K562 (cell line): Measurements from ENCODE around the gene PCDHGC4. TPM values are rescaled to one million over a fixed set of nuclear protein-coding genes. Genes with fewer than 3 reads are reported as not detected.

ENCODE experiments used
- ATAC-seq: fragments of 200-7000 bp; cut with Tn5 transposase; 3 replicates; pipeline ENCODE4 v1.9.1; 2020; ENCODE audit warnings: moderate library complexity
- BruUV-seq: library from RNA; stranded (reverse); fragments of 400-500 nt; replicated peaks from 2 replicates; lab custom pipeline; 2021; lab: Mats Ljungman, UMichigan
- CTCF ChIA-PET: fragments of 300-600 bp; formaldehyde crosslinking; extraction: SDS; loops from one replicate; lab custom pipeline; 2021; ENCODE audit warnings: low intra/inter-chr PET ratio; lab: Yijun Ruan, JAX
- POLR2A ChIA-PET: fragments of 300-600, 350-650 bp; sonication (Branson Sonifier 250); formaldehyde crosslinking; extraction: SDS; loops from one replicate; lab custom pipeline; 2021; ENCODE audit warnings: antibody characterized with exemption, inconsistent platforms; lab: Yijun Ruan, JAX
- DNase-seq, 4 experiments: peaks; one replicate each; pipeline versions ENCODE4 v3.0.0 to v3.0.0-alpha.2; 2011 to 2018; ENCODE audit warnings: low spot score in 3 of 4, mixed read lengths in 3 of 4; ENCODE audit errors: extremely low read depth in 1 of 4
- FAIRE-seq: peaks from 2 replicates; lab custom pipeline; 2011; peaks lifted over from hg19 to GRCh38; lab: Jason Lieb, UNC
- H2AFZ ChIP-seq: 2 replicates; pipeline ENCODE4 v1.6.0; 2011; ENCODE audit warnings: low read depth, low read length, control low read depth, inconsistent platforms
- H3K27ac ChIP-seq: fragments of 200-600 bp; 3 replicates; pipeline ENCODE4 v1.8.0; 2011; ENCODE audit warnings: low read depth, mild to moderate bottlenecking, control low read depth, inconsistent platforms, low read length, moderate library complexity, mixed read lengths; ENCODE audit errors: extremely low read depth
- H3K27me3 ChIP-seq, 2 experiments: fragments of 300-600 bp in 1 of 2; 2 replicates in 1 of 2; 3 replicates in 1 of 2; pipeline versions ENCODE4 v1.6.0 to v1.8.0; 2011; ENCODE audit warnings: inconsistent platforms in 2 of 2, low read length in 2 of 2, mild to moderate bottlenecking in 1 of 2, mixed read lengths in 1 of 2, moderate library complexity in 1 of 2; ENCODE audit not compliant: control insufficient read depth in 2 of 2, insufficient read depth in 2 of 2
- H3K36me3 ChIP-seq: fragments of 300-600 bp; 3 replicates; pipeline ENCODE4 v1.8.0; 2011; ENCODE audit warnings: mild to moderate bottlenecking, low read length, inconsistent platforms; ENCODE audit not compliant: control insufficient read depth, insufficient read depth
- H3K4me1 ChIP-seq, 2 experiments: fragments of 200-600 bp in 1 of 2; replicated peaks in 1 of 2; 2 replicates in 1 of 2; 3 replicates in 1 of 2; pipeline versions ENCODE4 v1.5.1 to v1.8.0; 2011; ENCODE audit warnings: inconsistent platforms in 2 of 2, low read length in 2 of 2, mild to moderate bottlenecking in 1 of 2, mixed read lengths in 1 of 2, moderate library complexity in 1 of 2; ENCODE audit not compliant: control insufficient read depth in 2 of 2, insufficient read depth in 2 of 2
- H3K4me2 ChIP-seq: 2 replicates; pipeline ENCODE4 v1.6.1; 2011; ENCODE audit warnings: low read length, control low read depth, inconsistent platforms, mixed read lengths; ENCODE audit not compliant: insufficient read depth
- H3K4me3 ChIP-seq: fragments of 200-600 bp; sonication (generic), shearing (Covaris generic); 2 replicates; pipeline ENCODE4 v1.5.1; 2016; ENCODE audit warnings: control low read depth, inconsistent platforms
- H3K79me2 ChIP-seq: fragments of 200-600 bp; 3 replicates; pipeline ENCODE4 v1.8.0; 2011; ENCODE audit warnings: low read length, inconsistent platforms; ENCODE audit not compliant: control insufficient read depth, insufficient read depth
- H3K9ac ChIP-seq, 2 experiments: 2 replicates each; pipeline versions ENCODE4 v1.6.0 to v1.6.1; 2011; ENCODE audit warnings: low read depth in 2 of 2, low read length in 2 of 2, control low read depth in 1 of 2, inconsistent platforms in 1 of 2, mild to moderate bottlenecking in 1 of 2, mixed read lengths in 1 of 2; ENCODE audit not compliant: insufficient read depth in 1 of 2
- H3K9me1 ChIP-seq: one replicate; pipeline ENCODE4 v1.6.0; 2011; ENCODE audit warnings: inconsistent platforms, mild to moderate bottlenecking, low read length, moderate library complexity; ENCODE audit not compliant: control insufficient read depth, insufficient read depth
- H3K9me3 ChIP-seq: replicated peaks from 2 replicates; pipeline ENCODE4 v1.5.1; 2011; ENCODE audit warnings: low read depth, low read length, inconsistent platforms; ENCODE audit not compliant: control insufficient read depth, insufficient read depth
- H4K20me1 ChIP-seq: replicated peaks from 2 replicates; pipeline ENCODE4 v1.6.1; 2011; ENCODE audit warnings: low read length, inconsistent platforms, mixed read lengths; ENCODE audit not compliant: control insufficient read depth, insufficient read depth
- NCOR1 ChIP-seq: fragments of 450-650 bp; IDR thresholded peaks from 2 replicates; pipeline ENCODE4 v1.6.1; 2016; ENCODE audit warnings: mild to moderate bottlenecking, moderate library complexity
- WHSC1 ChIP-seq: IDR thresholded peaks from one replicate; pipeline ENCODE4 v1.6.1; 2012; ENCODE audit warnings: low read length, control low read depth, inconsistent platforms
- WGBS: fragments of 100-300 bp; shearing (Covaris generic); methylation state at CpG from one replicate; pipeline ENCODE4 v1.1.6; 2016; ENCODE audit warnings: low coverage, mixed read lengths; ENCODE audit not compliant: insufficient coverage; ENCODE audit errors: missing lambda C conversion rate; 5-methylcytosine and 5-hydroxymethylcytosine counted together
- in situ Hi-C: fragments of 300-500 bp; cut with MboI; formaldehyde crosslinking; loops from 4 replicates; pipeline ENCODE4 v1.15.0; 2018; ENCODE audit warnings: inconsistent platforms, mixed read lengths
- intact Hi-C: fragments of 100-400 bp; cut with micrococcal nuclease; formaldehyde crosslinking; loops from 2 replicates; pipeline ENCODE4 v1.14.2; 2022
- polyA plus RNA-seq, 8 experiments: library from polyadenylated mRNA; depleted of rRNA in 4 of 8; stranded (reverse) in 5 of 8; unstranded in 3 of 8; fragments of >200 nt; fragmentation: Nextera tagmentation in 2 of 8; fragmentation: Illumina TruSeq in 1 of 8; extraction: Ambion mirVana in 2 of 8; extraction: Trizol in 1 of 8; gene quantifications; 2 replicates each; pipeline versions ENCODE4 v1.2.1 to v1.2.3, GENCODE V29; 2011 to 2014; ENCODE audit warnings: inconsistent platforms in 1 of 8, missing spikeins in 1 of 8
- total RNA-seq, 7 experiments: library from RNA; depleted of rRNA in 6 of 7; stranded (reverse); fragments of >200 nt in 6 of 7; fragmentation: Illumina TruSeq in 2 of 7; extraction: Trizol in 2 of 7; gene quantifications; 2 replicates each; pipeline versions ENCODE4 v1.2.1 to v1.2.3, GENCODE V29; 2011 to 2021; ENCODE audit warnings: low replicate concordance in 1 of 7
- TF ChIP-seq, protein P1 (sequence below): sonication (generic); formaldehyde crosslinking; IDR thresholded peaks from 2 replicates; pipeline ENCODE4 v1.8.1; 2023; ENCODE audit warnings: missing genetic modification reagents, mild to moderate bottlenecking, borderline replicate concordance
- TF ChIP-seq, protein P2 (sequence below): fragments of 450-650 bp; IDR thresholded peaks from one replicate; pipeline ENCODE4 v1.6.1; 2018; ENCODE audit warnings: mild to moderate bottlenecking, moderate library complexity; ENCODE audit not compliant: partially characterized antibody

The PCDHGC4 gene
- total and polyA plus RNA-seq, 9 of the 15 experiments (the other 6 are each of a cell fraction or from before 2014, with no cell fraction given): 0.05 TPM; not detected in 8

DNA sequence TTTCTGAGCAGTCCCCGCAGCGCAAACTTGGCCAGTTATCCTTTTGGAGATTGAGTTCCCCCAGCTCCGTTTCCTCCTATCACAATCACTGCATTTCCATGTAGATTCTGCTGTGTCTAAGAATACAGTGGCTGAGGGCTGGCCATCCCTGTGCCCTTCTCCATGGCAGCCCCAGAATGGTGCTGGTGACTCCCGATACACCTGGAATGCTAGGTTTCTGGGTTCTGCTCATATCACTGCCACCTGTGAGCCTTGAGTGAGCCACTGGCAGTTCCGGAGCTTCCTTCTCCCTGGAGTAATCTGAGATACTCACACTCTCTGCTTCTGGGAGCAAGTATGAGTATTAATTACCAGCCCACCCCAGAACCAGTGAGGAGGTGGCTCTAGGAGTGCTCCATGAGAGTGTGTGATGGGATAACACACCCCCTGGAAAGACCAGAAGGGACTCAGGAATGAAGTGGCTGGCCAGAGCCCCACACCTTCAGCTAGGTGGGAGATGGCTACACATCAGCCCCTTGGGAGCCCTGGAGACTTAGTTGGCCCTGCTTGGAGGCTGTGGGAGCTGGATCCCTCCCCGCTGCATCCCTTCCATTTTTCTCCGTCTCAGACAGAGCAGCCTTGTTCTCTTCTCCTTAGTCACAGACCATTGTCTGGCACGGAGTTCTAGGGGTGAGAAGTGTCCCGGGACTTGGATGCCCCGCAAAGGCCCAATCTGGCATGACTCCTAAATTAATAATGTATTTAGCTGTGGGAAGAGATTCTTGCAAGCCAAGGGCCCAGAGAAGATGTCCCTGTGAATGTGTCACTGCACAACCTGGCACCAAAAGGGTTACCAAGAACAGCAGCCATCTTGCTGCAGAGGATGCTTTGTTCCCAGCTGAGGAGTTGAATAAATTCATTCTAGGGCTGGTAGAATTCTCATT, 8.9 kb downstream of the PCDHGC4 start:
- Histone ChIP-seq H3K4me3 (no peak overlapping the region), H3K27ac (no peak overlapping the region), H3K4me1 (peaks cover 0 to 15% of the 10 kb centered on the region in 2 experiments; a peak in 2 of 5 replicates), H3K36me3 (no peaks in the 10 kb centered on the region), H3K9me3 (no peaks in the 10 kb centered on the region), H4K20me1 (0 out of 2 replicates have a peak, but pooled peaks cover 5% of the 10 kb centered on the region), H3K9ac (no peak overlapping the region), H3K9me1 (no peaks in the 10 kb centered on the region), H2AFZ (no peak overlapping the region), H3K79me2 (no peaks in the 10 kb centered on the region), H3K27me3 (peaks cover 33 to 76% of the 10 kb centered on the region in 2 experiments)
- WGBS: 1% methylated on average over 9 of the region's 10 CpGs
- DNase-seq (no peak), FAIRE-seq (no peak), ATAC-seq (no peak)
- ChIA-PET CTCF (no interaction called here), POLR2A (interaction anchor here (0.6 to 1.5 kb wide), 3 partner anchors 13 to 63 kb away, joined by 3 to 5 read pairs (median 4); partner anchors contain the start of gene PCDHGA12)
- in situ Hi-C loops: no loop called here
- intact Hi-C loops: no loop called here
- TF ChIP-seq, protein P1, sequence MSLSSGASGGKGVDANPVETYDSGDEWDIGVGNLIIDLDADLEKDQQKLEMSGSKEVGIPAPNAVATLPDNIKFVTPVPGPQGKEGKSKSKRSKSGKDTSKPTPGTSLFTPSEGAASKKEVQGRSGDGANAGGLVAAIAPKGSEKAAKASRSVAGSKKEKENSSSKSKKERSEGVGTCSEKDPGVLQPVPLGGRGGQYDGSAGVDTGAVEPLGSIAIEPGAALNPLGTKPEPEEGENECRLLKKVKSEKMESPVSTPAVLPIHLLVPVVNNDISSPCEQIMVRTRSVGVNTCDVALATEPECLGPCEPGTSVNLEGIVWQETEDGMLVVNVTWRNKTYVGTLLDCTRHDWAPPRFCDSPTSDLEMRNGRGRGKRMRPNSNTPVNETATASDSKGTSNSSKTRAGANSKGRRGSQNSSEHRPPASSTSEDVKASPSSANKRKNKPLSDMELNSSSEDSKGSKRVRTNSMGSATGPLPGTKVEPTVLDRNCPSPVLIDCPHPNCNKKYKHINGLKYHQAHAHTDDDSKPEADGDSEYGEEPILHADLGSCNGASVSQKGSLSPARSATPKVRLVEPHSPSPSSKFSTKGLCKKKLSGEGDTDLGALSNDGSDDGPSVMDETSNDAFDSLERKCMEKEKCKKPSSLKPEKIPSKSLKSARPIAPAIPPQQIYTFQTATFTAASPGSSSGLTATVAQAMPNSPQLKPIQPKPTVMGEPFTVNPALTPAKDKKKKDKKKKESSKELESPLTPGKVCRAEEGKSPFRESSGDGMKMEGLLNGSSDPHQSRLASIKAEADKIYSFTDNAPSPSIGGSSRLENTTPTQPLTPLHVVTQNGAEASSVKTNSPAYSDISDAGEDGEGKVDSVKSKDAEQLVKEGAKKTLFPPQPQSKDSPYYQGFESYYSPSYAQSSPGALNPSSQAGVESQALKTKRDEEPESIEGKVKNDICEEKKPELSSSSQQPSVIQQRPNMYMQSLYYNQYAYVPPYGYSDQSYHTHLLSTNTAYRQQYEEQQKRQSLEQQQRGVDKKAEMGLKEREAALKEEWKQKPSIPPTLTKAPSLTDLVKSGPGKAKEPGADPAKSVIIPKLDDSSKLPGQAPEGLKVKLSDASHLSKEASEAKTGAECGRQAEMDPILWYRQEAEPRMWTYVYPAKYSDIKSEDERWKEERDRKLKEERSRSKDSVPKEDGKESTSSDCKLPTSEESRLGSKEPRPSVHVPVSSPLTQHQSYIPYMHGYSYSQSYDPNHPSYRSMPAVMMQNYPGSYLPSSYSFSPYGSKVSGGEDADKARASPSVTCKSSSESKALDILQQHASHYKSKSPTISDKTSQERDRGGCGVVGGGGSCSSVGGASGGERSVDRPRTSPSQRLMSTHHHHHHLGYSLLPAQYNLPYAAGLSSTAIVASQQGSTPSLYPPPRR (CRISPR knock-in tag): no peak
- no peak for TF ChIP-seq WHSC1
- TF ChIP-seq NCOR1: no peak
- TF ChIP-seq, protein P2, sequence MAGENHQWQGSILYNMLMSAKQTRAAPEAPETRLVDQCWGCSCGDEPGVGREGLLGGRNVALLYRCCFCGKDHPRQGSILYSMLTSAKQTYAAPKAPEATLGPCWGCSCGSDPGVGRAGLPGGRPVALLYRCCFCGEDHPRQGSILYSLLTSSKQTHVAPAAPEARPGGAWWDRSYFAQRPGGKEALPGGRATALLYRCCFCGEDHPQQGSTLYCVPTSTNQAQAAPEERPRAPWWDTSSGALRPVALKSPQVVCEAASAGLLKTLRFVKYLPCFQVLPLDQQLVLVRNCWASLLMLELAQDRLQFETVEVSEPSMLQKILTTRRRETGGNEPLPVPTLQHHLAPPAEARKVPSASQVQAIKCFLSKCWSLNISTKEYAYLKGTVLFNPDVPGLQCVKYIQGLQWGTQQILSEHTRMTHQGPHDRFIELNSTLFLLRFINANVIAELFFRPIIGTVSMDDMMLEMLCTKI: no peak
- TF ChIP-seq, all 486 proteins: peak for 0
- no peak overlapping the region for H3K4me2 ChIP-seq
- no TSS peak for BruUV-seq
